ENCODE data around the gene TULP3.

GRCh38 chr12:2879853-2880252, 10.8 kb upstream of the TULP3 start:
- TF ChIP-seq CTCF (IDR thresholded peaks at IDR 0.05; ENCODE audit: poor library complexity) (no peak), EZH2phosphoT487 (IDR thresholded peaks at IDR 0.05; ENCODE audit: low read depth, severe bottlenecking, unreplicated experiment) (no peak), EZH2 (IDR thresholded peaks at IDR 0.05; ENCODE audit: borderline replicate concordance) (no peak)

Data from hepatocyte (in vitro differentiated cells).